Skeletal muscle tissue (tissue), 4 donors: Measurements from ENCODE around the gene EFCAB12. TPM values are rescaled to one million over a fixed set of nuclear protein-coding genes. Genes with fewer than 3 reads are reported as not detected.
A peak's percentile ranks its signal among the peaks of the same experiment; 100 is the strongest.

ENCODE experiments used
- H3K27ac ChIP-seq: one replicate; pipeline ENCODE4 v1.7.0; 2013; ENCODE audit warnings: mild to moderate bottlenecking, low read depth, low read length, inconsistent platforms
- H3K27me3 ChIP-seq, 3 donors: one replicate each; pipeline ENCODE4 v1.7.0; 2013; ENCODE audit warnings: low read length in 3 of 3; ENCODE audit not compliant: control insufficient read depth in 3 of 3, insufficient read depth in 3 of 3
- H3K36me3 ChIP-seq, 3 donors: one replicate each; pipeline ENCODE4 v1.7.0; 2013; ENCODE audit warnings: low read length in 3 of 3; ENCODE audit not compliant: control insufficient read depth in 3 of 3, insufficient read depth in 3 of 3
- H3K4me1 ChIP-seq, 3 donors: one replicate each; pipeline ENCODE4 v1.7.0; 2013; ENCODE audit warnings: low read length in 3 of 3, mild to moderate bottlenecking in 3 of 3; ENCODE audit not compliant: control insufficient read depth in 3 of 3, insufficient read depth in 3 of 3
- H3K4me3 ChIP-seq, 3 donors: one replicate each; pipeline ENCODE4 v1.7.0; 2013; ENCODE audit warnings: low read length in 3 of 3
- H3K9ac ChIP-seq, 3 donors: one replicate each; pipeline ENCODE4 v1.7.0; 2013; ENCODE audit warnings: low read length in 3 of 3, mild to moderate bottlenecking in 3 of 3, moderate library complexity in 2 of 3, low read depth in 1 of 3
- H3K9me3 ChIP-seq, 3 donors: one replicate each; pipeline ENCODE4 v1.7.0; 2013; ENCODE audit warnings: low read length in 3 of 3; ENCODE audit not compliant: control insufficient read depth in 3 of 3
- total RNA-seq: library from RNA; depleted of rRNA; stranded (reverse); fragments of >200 nt; gene quantifications from one replicate; pipeline ENCODE4 v1.2.3, GENCODE V29; 2014
- donor health status: Osteomylitis.

The EFCAB12 gene
- total RNA-seq, 1 donor from 2014 or later = not detected

GRCh38 chr3:129448186-129448895, 19.9 kb upstream of the EFCAB12 start:
- Histone ChIP-seq H3K9ac (no peak overlapping the region), H3K4me1 (peaks cover 0 to 3% (median 0%) of the 10 kb centered on the region in 3 donors), H3K4me3 (no peak overlapping the region), H3K27ac (no peak overlapping the region), H3K36me3 (peaks cover 0 to 7% (median 0%) of the 10 kb centered on the region in 3 donors), H3K9me3 (no peaks in the 10 kb centered on the region), H3K27me3 (no peaks in the 10 kb centered on the region)

- Histone ChIP-seq H3K4me3 (no peak overlapping the region), H3K27me3 (no peaks in the 10 kb centered on the region), H3K9ac (no peak overlapping the region), H3K27ac (no peak overlapping the region), H3K9me3 (no peaks in the 10 kb centered on the region), H3K4me1 (peaks cover 3 to 9% (median 3%) of the 10 kb centered on the region in 3 donors), H3K36me3 (peaks cover 0 to 5% (median 0%) of the 10 kb centered on the region in 3 donors)
Measured at GRCh38 chr3:129446926-129447325, 18.5 kb upstream of the EFCAB12 start.

- Histone ChIP-seq H3K36me3 (no peaks in the 10 kb centered on the region), H3K4me3 (no peak overlapping the region), H3K27ac (no peak overlapping the region), H3K9ac (no peak overlapping the region), H3K4me1 (peaks cover 16 to 24% (median 17%) of the 10 kb centered on the region in 3 donors), H3K9me3 (no peaks in the 10 kb centered on the region), H3K27me3 (no peaks in the 10 kb centered on the region)
Measured at GRCh38 chr3:129445471-129445870, 17.0 kb upstream of the EFCAB12 start.

GRCh38 chr3:129442947-129443346, 14.5 kb upstream of the EFCAB12 start:
- Histone ChIP-seq H3K36me3 (peaks cover 0 to under 1% (median 0%) of the 10 kb centered on the region in 3 donors), H3K27me3 (no peaks in the 10 kb centered on the region), H3K9me3 (no peaks in the 10 kb centered on the region), H3K27ac (no peak overlapping the region), H3K9ac (no peak overlapping the region), H3K4me3 (no peak overlapping the region), H3K4me1 (peaks cover 21 to 36% (median 23%) of the 10 kb centered on the region in 3 donors)

GRCh38 chr3:129442486-129442885, 14.1 kb upstream of the EFCAB12 start:
- Histone ChIP-seq H3K9me3 (no peaks in the 10 kb centered on the region), H3K4me3 (no peak overlapping the region), H3K27ac (peak overlapping the region; percentile 20), H3K27me3 (no peaks in the 10 kb centered on the region), H3K36me3 (peaks cover 3 to 5% (median 3%) of the 10 kb centered on the region in 3 donors), H3K4me1 (peaks cover 21 to 36% (median 23%) of the 10 kb centered on the region in 3 donors), H3K9ac (no peak overlapping the region)

- Histone ChIP-seq H3K27me3 (no peaks in the 10 kb centered on the region), H3K36me3 (peaks cover 4 to 12% (median 9%) of the 10 kb centered on the region in 3 donors), H3K9me3 (no peaks in the 10 kb centered on the region), H3K9ac (peak overlapping the region in 1 of 3 donors; percentile 25), H3K27ac (peak overlapping the region; percentile 20), H3K4me1 (peaks cover 21 to 36% (median 23%) of the 10 kb centered on the region in 3 donors), H3K4me3 (peak overlapping the region in 2 of 3 donors; percentile 15 to 95)
Measured at GRCh38 chr3:129441782-129442181, 13.3 kb upstream of the EFCAB12 start.

GRCh38 chr3:129441215-129441614, 12.8 kb upstream of the EFCAB12 start:
- peak overlapping the region; percentile 81 to 93 (median 91) for H3K9ac ChIP-seq
- H3K9me3 ChIP-seq = no peaks in the 10 kb centered on the region
- peaks cover 21 to 40% (median 23%) of the 10 kb centered on the region in 3 donors for H3K4me1 ChIP-seq
- H3K4me3 ChIP-seq = peak overlapping the region; percentile 90 to 95 (median 94)
- H3K27ac ChIP-seq = peak overlapping the region; percentile 86
- peaks cover 4 to 17% (median 12%) of the 10 kb centered on the region in 3 donors for H3K36me3 ChIP-seq
- no peaks in the 10 kb centered on the region for H3K27me3 ChIP-seq

- H3K36me3 ChIP-seq = peaks cover 4 to 17% (median 17%) of the 10 kb centered on the region in 3 donors
- peaks cover 23 to 43% (median 25%) of the 10 kb centered on the region in 3 donors for H3K4me1 ChIP-seq
- H3K9me3 ChIP-seq = no peaks in the 10 kb centered on the region
- no peaks in the 10 kb centered on the region for H3K27me3 ChIP-seq
- H3K9ac ChIP-seq = peak overlapping the region; percentile 81 to 93 (median 91)
- peak overlapping the region; percentile 86 for H3K27ac ChIP-seq
- H3K4me3 ChIP-seq = peak overlapping the region; percentile 90 to 95 (median 94)
Measured at GRCh38 chr3:129440618-129441190, 12.3 kb upstream of the EFCAB12 start.

GRCh38 chr3:129439817-129440617, 11.6 kb upstream of the EFCAB12 start, which contains the start of the genes IFT122 and MBD4:
Gene IFT122 (plus strand): TSS chr3:129440224. CDS start chr3:129440331, 107 bp downstream.
Gene MBD4 (minus strand): TSS chr3:129439948. CDS start chr3:129439833, 115 bp downstream.
- peaks cover 23 to 43% (median 25%) of the 10 kb centered on the region in 3 donors for H3K4me1 ChIP-seq
- H3K4me3 ChIP-seq = peak within 1 kb of the TSS; percentile 90 to 95 (median 94)
- H3K27ac ChIP-seq = peak within 1 kb of the TSS; percentile 86
- no peaks in the 10 kb centered on the region for H3K27me3 ChIP-seq
- peak within 1 kb of the TSS; percentile 91 to 93 (median 92) for H3K9ac ChIP-seq
- H3K36me3 ChIP-seq = peaks cover 4 to 19% (median 17%) of the 10 kb centered on the region in 3 donors
- no peaks in the 10 kb centered on the region for H3K9me3 ChIP-seq
